B cell (primary cell): ENCODE measurements around the gene RERE. TPM values are rescaled to one million over a fixed set of nuclear protein-coding genes. Genes with fewer than 3 reads are reported as not detected.
A peak's percentile ranks its signal among the peaks of the same experiment; 100 is the strongest.

Source experiments
- ATAC-seq: fragments of 200-7000 bp; cut with Tn5 transposase; one replicate; pipeline ENCODE4 v1.10.0; 2021; ENCODE audit warnings: low read depth, mild to moderate bottlenecking, moderate number of reproducible peaks, moderate library complexity
- CTCF ChIA-PET: fragments of 350-600 bp; sonication (Branson Sonifier 250); formaldehyde crosslinking; loops from one replicate; lab custom pipeline; 2021; ENCODE audit warnings: antibody characterized with exemption, inconsistent platforms; lab: Charles Lee
- POLR2A ChIA-PET: fragments of 350-600 bp; sonication (Branson Sonifier 250); formaldehyde crosslinking; loops from one replicate; lab custom pipeline; 2021; ENCODE audit warnings: antibody characterized with exemption; lab: Charles Lee
- DNase-seq: peaks from one replicate; pipeline ENCODE4 v3.0.0; 2013
- H2AFZ ChIP-seq: 2 replicates; pipeline ENCODE4 v1.6.1; 2012; ENCODE audit warnings: mild to moderate bottlenecking, low read depth, low read length; ENCODE audit not compliant: insufficient read depth, poor library complexity, severe bottlenecking
- H3K27ac ChIP-seq, 2 donors: 1 replicate in 1 of 2; 2 replicates in 1 of 2; pipeline ENCODE4 v1.5.1; 2012 to 2013; ENCODE audit warnings: low read length in 2 of 2, mild to moderate bottlenecking in 2 of 2, moderate library complexity in 1 of 2
- H3K27me3 ChIP-seq, 4 experiments: fragments of 200-600 bp in 1 of 4; sonication (generic) in 1 of 4; replicated peaks in 1 of 4; 1 replicate in 2 of 4; 2 replicates in 2 of 4; pipeline versions ENCODE4 v1.6.1 to v1.7.0; 2013 to 2016; ENCODE audit warnings: low read length in 3 of 4, mild to moderate bottlenecking in 2 of 4, mixed read lengths in 1 of 4, moderate library complexity in 1 of 4; ENCODE audit not compliant: insufficient read depth in 4 of 4, control insufficient read depth in 3 of 4; ENCODE audit errors: control extremely low read depth in 1 of 4
- H3K36me3 ChIP-seq, 2 experiments: replicated peaks in 1 of 2; 1 replicate in 1 of 2; 2 replicates in 1 of 2; pipeline versions ENCODE4 v1.6.1 to v1.7.1; 2013; ENCODE audit warnings: low read length in 1 of 2; ENCODE audit not compliant: insufficient read depth in 2 of 2, control insufficient read depth in 1 of 2; ENCODE audit errors: control extremely low read depth in 1 of 2, extremely low read depth in 1 of 2
- H3K4me1 ChIP-seq, 2 donors: fragments of 200-600 bp in 1 of 2; sonication (generic) in 1 of 2; 1 replicate in 1 of 2; 2 replicates in 1 of 2; pipeline versions ENCODE4 v1.5.1 to v1.6.1; 2013 to 2017; ENCODE audit warnings: low read length in 2 of 2; ENCODE audit not compliant: control insufficient read depth in 2 of 2, insufficient read depth in 2 of 2
- H3K4me2 ChIP-seq: replicated peaks from 2 replicates; pipeline ENCODE3; 2012; ENCODE audit warnings: mild to moderate bottlenecking, low read depth, low read length; ENCODE audit not compliant: poor library complexity, severe bottlenecking
- H3K4me3 ChIP-seq, 5 experiments: fragments of 200-600 bp in 1 of 5; sonication (generic) in 1 of 5; 1 replicate in 3 of 5; 2 replicates in 2 of 5; pipeline versions ENCODE4 v1.5.1 to v1.7.0; 2011 to 2016; ENCODE audit warnings: low read length in 4 of 5, mild to moderate bottlenecking in 4 of 5, low read depth in 2 of 5, control low read depth in 1 of 5, moderate library complexity in 1 of 5; ENCODE audit not compliant: insufficient read depth in 1 of 5; ENCODE audit errors: control extremely low read depth in 1 of 5, extremely low read depth in 1 of 5
- H3K79me2 ChIP-seq: fragments of 200-600 bp; sonication (generic); one replicate; pipeline ENCODE4 v1.6.0; 2016; ENCODE audit warnings: low read length; ENCODE audit not compliant: control insufficient read depth, insufficient read depth
- H3K9ac ChIP-seq: fragments of 200-600 bp; sonication (generic); 2 replicates; pipeline ENCODE4 v1.6.1; 2017; ENCODE audit warnings: mild to moderate bottlenecking, low read length, moderate library complexity
- H3K9me3 ChIP-seq, 3 donors: one replicate each; pipeline versions ENCODE4 v1.6.1 to v1.7.1; 2013; ENCODE audit warnings: low read length in 2 of 3; ENCODE audit not compliant: control insufficient read depth in 2 of 3, insufficient read depth in 1 of 3; ENCODE audit errors: control extremely low read depth in 1 of 3
- H4K20me1 ChIP-seq: 2 replicates; pipeline ENCODE4 v1.6.0; 2012; ENCODE audit warnings: mild to moderate bottlenecking, low read length; ENCODE audit not compliant: insufficient read depth, control insufficient read depth, poor library complexity, severe bottlenecking
- H3K27ac Mint-ChIP-seq: one replicate; pipeline ENCODE4 v1.8.0; 2021; ENCODE audit warnings: mixed read lengths
- H3K27me3 Mint-ChIP-seq: one replicate; pipeline ENCODE4 v1.8.0; 2021; ENCODE audit warnings: mixed read lengths
- H3K4me1 Mint-ChIP-seq: one replicate; pipeline ENCODE4 v1.8.0; 2021; ENCODE audit warnings: mixed read lengths
- H3K4me3 Mint-ChIP-seq: one replicate; pipeline ENCODE4 v1.8.0; 2021; ENCODE audit warnings: mixed read lengths
- H3K9me3 Mint-ChIP-seq: one replicate; pipeline ENCODE4 v1.8.0; 2022; ENCODE audit warnings: mixed read lengths; ENCODE audit not compliant: insufficient read depth
- EZH2 ChIP-seq: IDR thresholded peaks from 2 replicates; pipeline ENCODE4 v1.6.1; 2012; ENCODE audit warnings: borderline replicate concordance, low read depth, mild to moderate bottlenecking, moderate library complexity, low read length; ENCODE audit not compliant: insufficient read depth, poor library complexity, severe bottlenecking
- WGBS: methylation state at CpG from one replicate; pipeline ENCODE4 v1.1.5; 2013; ENCODE audit warnings: missing lambda C conversion rate; ENCODE audit not compliant: insufficient coverage; 5-methylcytosine and 5-hydroxymethylcytosine counted together
- intact Hi-C: fragments of 100-400 bp; cut with micrococcal nuclease; formaldehyde crosslinking; loops from one replicate; pipeline ENCODE4 v1.10.0; 2022
- polyA plus RNA-seq: library from polyadenylated mRNA; depleted of rRNA; stranded (reverse); fragments of >200 nt; gene quantifications from 2 replicates; pipeline ENCODE4 v1.2.3, GENCODE V29; 2012
- total RNA-seq, 2 donors: library from RNA; stranded (reverse); fragments of 120-200 nt in 1 of 2; gene quantifications; 1 replicate in 1 of 2; 2 replicates in 1 of 2; pipeline versions ENCODE4 v1.2.3 to v1.2.4, GENCODE V29; 2013 to 2022
- TF ChIP-seq, protein P1 (sequence below): fragments of 200-600 bp; IDR thresholded peaks from one replicate; pipeline ENCODE4 v1.8.0; 2022; ENCODE audit warnings: antibody characterized with exemption, mild to moderate bottlenecking

The RERE gene
- total and polyA plus RNA-seq, 2 donors (not counting 1 experiment from before 2014, with no cell fraction given): 27.3 to 132 TPM

DNA sequence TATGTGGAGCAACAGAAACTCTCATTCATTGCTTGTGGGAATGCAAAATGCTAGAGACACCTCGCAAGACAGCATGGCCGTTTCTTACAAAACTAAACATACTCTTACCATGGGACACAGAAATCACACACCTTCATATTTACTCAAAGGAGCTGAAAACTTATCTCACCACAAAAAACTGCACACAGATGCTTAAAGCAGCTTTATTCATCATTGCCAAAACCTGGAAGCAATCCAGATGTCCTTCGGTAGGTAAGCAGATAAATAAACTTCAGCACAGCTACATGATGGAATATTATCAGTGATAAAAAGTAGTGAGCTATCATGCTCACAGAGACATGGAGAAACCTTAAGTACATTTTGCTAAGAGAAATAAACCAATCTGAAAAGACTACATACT, 124.3 kb downstream of the RERE start:
- H4K20me1 ChIP-seq: peaks cover 10% of the 10 kb centered on the region
- intact Hi-C loops: no loop called here
- Mint-ChIP-seq H3K27me3 (no peaks in the 10 kb centered on the region), H3K9me3 (no peaks in the 10 kb centered on the region), H3K27ac (no peak overlapping the region), H3K4me3 (no peak overlapping the region), H3K4me1 (peaks cover 57% of the 10 kb centered on the region)
- peaks cover 24 to 43% of the 10 kb centered on the region in 2 donors for H3K4me1 ChIP-seq
- no peak overlapping the region for H3K27ac ChIP-seq
- ChIA-PET POLR2A (interaction anchor here (0.6 kb wide), 1 partner anchor 15 kb away, joined by 3 read pairs; no protein-coding TSS in a partner anchor), CTCF (interaction anchor here (1.1 to 1.9 kb wide), 2 partner anchors 33 to 131 kb away, joined by 3 to 5 read pairs; no protein-coding TSS in a partner anchor)
- no peak for DNase-seq
- H3K9ac ChIP-seq: no peak overlapping the region
- no peak overlapping the region for H3K4me3 ChIP-seq
- TF ChIP-seq, protein P1, sequence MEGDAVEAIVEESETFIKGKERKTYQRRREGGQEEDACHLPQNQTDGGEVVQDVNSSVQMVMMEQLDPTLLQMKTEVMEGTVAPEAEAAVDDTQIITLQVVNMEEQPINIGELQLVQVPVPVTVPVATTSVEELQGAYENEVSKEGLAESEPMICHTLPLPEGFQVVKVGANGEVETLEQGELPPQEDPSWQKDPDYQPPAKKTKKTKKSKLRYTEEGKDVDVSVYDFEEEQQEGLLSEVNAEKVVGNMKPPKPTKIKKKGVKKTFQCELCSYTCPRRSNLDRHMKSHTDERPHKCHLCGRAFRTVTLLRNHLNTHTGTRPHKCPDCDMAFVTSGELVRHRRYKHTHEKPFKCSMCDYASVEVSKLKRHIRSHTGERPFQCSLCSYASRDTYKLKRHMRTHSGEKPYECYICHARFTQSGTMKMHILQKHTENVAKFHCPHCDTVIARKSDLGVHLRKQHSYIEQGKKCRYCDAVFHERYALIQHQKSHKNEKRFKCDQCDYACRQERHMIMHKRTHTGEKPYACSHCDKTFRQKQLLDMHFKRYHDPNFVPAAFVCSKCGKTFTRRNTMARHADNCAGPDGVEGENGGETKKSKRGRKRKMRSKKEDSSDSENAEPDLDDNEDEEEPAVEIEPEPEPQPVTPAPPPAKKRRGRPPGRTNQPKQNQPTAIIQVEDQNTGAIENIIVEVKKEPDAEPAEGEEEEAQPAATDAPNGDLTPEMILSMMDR: no peak
- no peak for TF ChIP-seq EZH2
- WGBS: 94% methylated on average over 2 of the region's 3 CpGs
- peaks cover 97% of the 10 kb centered on the region for H3K79me2 ChIP-seq
- no peak for ATAC-seq
- no peak overlapping the region for H3K4me2 ChIP-seq
- no peaks in the 10 kb centered on the region for H3K9me3 ChIP-seq
- H3K27me3 ChIP-seq: no peaks in the 10 kb centered on the region
- H3K36me3 ChIP-seq: no peaks in the 10 kb centered on the region
- no peak overlapping the region for H2AFZ ChIP-seq

DNA sequence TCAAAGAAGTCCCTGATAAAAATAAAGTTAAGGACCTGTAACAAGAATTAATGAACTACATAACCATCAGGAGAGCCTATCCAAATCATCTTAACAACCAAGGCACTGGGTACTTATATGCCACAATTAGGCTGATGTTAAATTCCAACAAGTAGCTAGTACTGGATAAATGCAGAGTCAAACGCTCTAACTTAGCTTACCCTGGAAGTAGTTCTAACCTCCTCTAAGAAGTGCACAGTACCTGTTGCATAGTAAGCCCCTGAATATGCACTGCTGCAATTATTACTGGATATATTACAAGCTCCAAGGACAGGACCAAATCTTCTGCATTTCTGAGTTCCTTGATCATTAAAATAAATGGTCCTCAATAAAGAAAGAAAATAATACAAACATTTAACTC, 125.8 kb downstream of the RERE start:
- intact Hi-C loops: no loop called here
- H3K36me3 ChIP-seq: no peaks in the 10 kb centered on the region
- H3K4me3 ChIP-seq: no peak overlapping the region
- H3K79me2 ChIP-seq: peaks cover 98% of the 10 kb centered on the region
- H3K9me3 ChIP-seq: no peaks in the 10 kb centered on the region
- Mint-ChIP-seq H3K9me3 (no peaks in the 10 kb centered on the region), H3K4me1 (peaks cover 68% of the 10 kb centered on the region), H3K27ac (no peak overlapping the region), H3K4me3 (no peak overlapping the region), H3K27me3 (no peaks in the 10 kb centered on the region)
- POLR2A ChIA-PET: no interaction called here
- TF ChIP-seq, protein P1: no peak
- no peak for TF ChIP-seq EZH2
- no peak overlapping the region for H3K27ac ChIP-seq
- CTCF ChIA-PET: interaction anchor here (1.1 to 1.3 kb wide), 2 partner anchors 9 to 20 kb away, joined by 3 to 5 read pairs; no protein-coding TSS in a partner anchor
- no peak for ATAC-seq
- H3K27me3 ChIP-seq: no peaks in the 10 kb centered on the region
- no peak overlapping the region for H2AFZ ChIP-seq
- H3K4me1 ChIP-seq: peaks cover 35 to 55% of the 10 kb centered on the region in 2 donors
- WGBS: 100% methylated on average over 1 of the region's 1 CpG
- DNase-seq: no peak
- H4K20me1 ChIP-seq: peaks cover 19% of the 10 kb centered on the region
- no peak overlapping the region for H3K9ac ChIP-seq
- H3K4me2 ChIP-seq: peak overlapping the region; percentile 24
